ENCODE results near the gene PAX5. TPM values are rescaled to one million over a fixed set of nuclear protein-coding genes. Genes with fewer than 3 reads are reported as not detected.

Gene PAX5
- polyA plus RNA-seq, 1 experiment, result not detected

DNA sequence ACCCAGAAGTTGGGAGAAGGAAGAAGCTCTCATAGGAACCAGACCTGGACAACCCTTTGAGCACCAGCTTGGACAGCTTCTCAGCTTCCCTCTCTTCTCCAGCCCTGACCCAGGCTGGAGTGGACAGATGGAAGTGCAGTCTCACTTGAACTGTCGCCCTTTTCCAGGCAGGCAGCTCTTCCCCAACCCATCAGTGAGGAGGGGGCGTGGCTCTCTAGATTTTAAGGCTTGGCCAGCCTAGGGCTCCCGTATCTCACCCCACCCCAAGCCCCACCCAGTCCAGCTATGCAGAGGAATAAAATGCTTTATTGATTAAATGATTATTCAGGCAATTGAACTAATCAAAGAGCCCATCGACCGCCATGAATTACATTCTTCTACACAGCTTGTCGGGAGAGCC, 2.2 kb downstream of the PAX5 start:
- H3K27me3 ChIP-seq (ENCODE audit: control insufficient read depth, insufficient read depth, low read length), result peaks cover 83% of the 10 kb centered on the region
- no peak for DNase-seq (ENCODE audit: low read depth)
- no peak for TF ChIP-seq CTCF (IDR thresholded peaks at IDR 0.05; ENCODE audit: insufficient read depth, low read depth, low read length)
- ChIA-PET POLR2A (no interaction called here), CTCF (no interaction called here)
- no peaks in the 10 kb centered on the region for H3K36me3 ChIP-seq (ENCODE audit: control insufficient read depth, insufficient read depth, low read length)
- H3K4me3 ChIP-seq (ENCODE audit: low read depth, low read length), result no peak overlapping the region

- DNase-seq (ENCODE audit: low read depth), result no peak
- Histone ChIP-seq H3K36me3 (ENCODE audit: control insufficient read depth, insufficient read depth, low read length) (no peaks in the 10 kb centered on the region), H3K27me3 (ENCODE audit: control insufficient read depth, insufficient read depth, low read length) (peaks cover 82% of the 10 kb centered on the region), H3K4me3 (ENCODE audit: low read depth, low read length) (no peak overlapping the region)
- POLR2A ChIA-PET, result no interaction called here
- no peak for TF ChIP-seq CTCF (IDR thresholded peaks at IDR 0.05; ENCODE audit: insufficient read depth, low read depth, low read length)
- CTCF ChIA-PET, result no interaction called here
These were observed 3.0 kb downstream of the PAX5 start for GRCh38 chr9:37031081-37031480.

GRCh38 chr9:37030611-37030939, 3.5 kb downstream of the PAX5 start:
- Histone ChIP-seq H3K36me3 (ENCODE audit: control insufficient read depth, insufficient read depth, low read length) (no peaks in the 10 kb centered on the region), H3K4me3 (ENCODE audit: low read depth, low read length) (no peak overlapping the region), H3K27me3 (ENCODE audit: control insufficient read depth, insufficient read depth, low read length) (peaks cover 83% of the 10 kb centered on the region)
- DNase-seq (ENCODE audit: low read depth), result no peak
- POLR2A ChIA-PET, result no interaction called here
- CTCF ChIA-PET, result no interaction called here
- no peak for TF ChIP-seq CTCF (IDR thresholded peaks at IDR 0.05; ENCODE audit: insufficient read depth, low read depth, low read length)

DNA sequence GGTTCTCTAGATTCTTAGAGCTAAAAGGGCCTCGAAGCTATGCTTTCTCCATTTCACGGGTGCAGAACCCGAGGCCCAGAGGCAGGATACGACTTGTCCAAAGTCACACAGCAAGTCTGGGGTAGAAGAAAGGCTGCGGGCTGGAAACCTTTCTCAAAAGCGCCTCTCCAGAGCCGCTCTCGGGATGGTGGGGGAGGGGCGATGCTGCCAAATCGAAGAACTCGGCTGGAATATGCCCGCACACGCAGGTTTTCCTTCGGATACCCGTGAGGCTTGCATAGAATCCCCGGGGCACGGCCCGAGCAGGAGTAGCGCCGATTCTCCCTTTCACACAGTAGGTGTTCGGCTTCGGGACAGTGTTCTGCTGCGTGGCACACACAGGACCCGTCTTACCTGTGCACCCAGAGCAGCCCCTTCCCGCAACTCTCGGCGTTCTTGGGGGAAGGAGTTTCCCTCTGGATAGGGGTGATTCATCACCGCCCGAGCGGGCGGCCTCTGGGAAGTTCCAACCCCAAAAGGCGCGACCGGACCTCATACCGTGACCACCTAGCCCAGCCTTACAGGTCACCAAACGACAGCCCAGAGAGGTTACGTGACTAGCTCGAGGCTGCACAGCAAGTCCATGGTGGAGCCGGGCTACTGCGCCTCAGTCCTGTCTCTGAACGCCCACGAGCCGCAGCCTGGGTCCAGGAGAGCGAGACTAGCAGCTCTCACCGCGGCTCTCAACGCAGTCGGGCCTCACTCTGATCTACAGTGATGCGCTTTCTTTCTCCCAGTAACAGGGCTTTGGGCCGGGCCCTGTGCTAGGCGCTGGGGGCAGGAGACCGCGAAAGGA, 4.1 kb downstream of the PAX5 start:
- ChIA-PET POLR2A (no interaction called here), CTCF (no interaction called here)
- Histone ChIP-seq H3K27me3 (ENCODE audit: control insufficient read depth, insufficient read depth, low read length) (peaks cover 84% of the 10 kb centered on the region), H3K4me3 (ENCODE audit: low read depth, low read length) (no peak overlapping the region), H3K36me3 (ENCODE audit: control insufficient read depth, insufficient read depth, low read length) (no peaks in the 10 kb centered on the region)
- TF ChIP-seq CTCF (IDR thresholded peaks at IDR 0.05; ENCODE audit: insufficient read depth, low read depth, low read length), result no peak
- no peak for DNase-seq (ENCODE audit: low read depth)

DNA sequence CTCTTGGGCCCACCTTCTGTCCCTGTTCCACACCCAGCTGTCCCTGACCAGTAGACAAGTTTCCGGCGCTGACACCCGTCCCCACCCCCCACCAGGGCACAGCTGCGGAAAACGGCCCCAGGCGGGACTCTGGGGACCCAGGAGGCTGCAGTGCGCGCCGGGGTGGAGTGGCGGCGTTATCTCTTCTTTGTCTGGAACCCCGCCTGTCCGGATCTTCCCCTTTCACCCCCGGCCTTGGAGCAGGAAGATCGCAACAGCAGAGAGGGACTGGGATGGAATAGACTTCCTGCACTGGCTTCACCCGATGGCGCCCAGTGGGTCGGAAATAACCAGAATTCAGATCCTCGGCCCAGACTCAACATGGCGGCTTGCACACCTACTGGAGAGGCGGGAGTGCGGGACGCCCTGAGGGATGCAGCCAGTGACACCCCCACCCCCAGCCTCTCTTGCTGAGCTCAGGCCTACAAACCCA, 4.7 kb downstream of the PAX5 start:
- Histone ChIP-seq H3K36me3 (ENCODE audit: control insufficient read depth, insufficient read depth, low read length) (no peaks in the 10 kb centered on the region), H3K4me3 (ENCODE audit: low read depth, low read length) (no peak overlapping the region), H3K27me3 (ENCODE audit: control insufficient read depth, insufficient read depth, low read length) (peaks cover 84% of the 10 kb centered on the region)
- POLR2A ChIA-PET, result no interaction called here
- DNase-seq (ENCODE audit: low read depth), result no peak
- TF ChIP-seq CTCF (IDR thresholded peaks at IDR 0.05; ENCODE audit: insufficient read depth, low read depth, low read length), result no peak
- CTCF ChIA-PET, result no interaction called here

Data from BJ (cell line).